Transverse colon (tissue), 4 donors: Measurements from ENCODE around the gene FAM217A. TPM values are rescaled to one million over a fixed set of nuclear protein-coding genes. Genes with fewer than 3 reads are reported as not detected.

Experiments
- DNase-seq: peaks from one replicate; pipeline ENCODE4 v3.0.0-alpha.2; 2019
- H3K27ac ChIP-seq, 4 donors: fragments of 200-600 bp; sonication (generic); 2 replicates each; pipeline ENCODE4 v1.5.1; 2016 to 2018; ENCODE audit warnings: inconsistent platforms in 4 of 4
- H3K27me3 ChIP-seq: fragments of 200-600 bp; sonication (generic); 2 replicates; pipeline ENCODE4 v1.5.1; 2017; ENCODE audit warnings: inconsistent platforms
- H3K36me3 ChIP-seq, 4 donors: fragments of 200-600 bp; sonication (generic); 2 replicates each; pipeline ENCODE4 v1.5.1; 2017 to 2019; ENCODE audit warnings: inconsistent platforms in 4 of 4
- H3K4me1 ChIP-seq, 4 donors: fragments of 200-600 bp; sonication (generic); 2 replicates each; pipeline ENCODE4 v1.5.1; 2017 to 2020; ENCODE audit warnings: inconsistent platforms in 4 of 4
- H3K4me3 ChIP-seq, 4 donors: fragments of 200-600 bp; sonication (generic); 1 replicate in 1 of 4; 2 replicates in 3 of 4; pipeline versions ENCODE4 v1.5.1 to v1.6.1; 2017 to 2019; ENCODE audit warnings: inconsistent platforms in 4 of 4
- H3K9me3 ChIP-seq, 2 donors: fragments of 200-600 bp; sonication (generic); 2 replicates each; pipeline ENCODE4 v1.5.1; 2017 to 2019; ENCODE audit warnings: inconsistent platforms in 2 of 2
- EP300 ChIP-seq: sonication (generic); formaldehyde crosslinking; IDR thresholded peaks from one replicate; pipeline ENCODE4 v1.6.1; 2017; ENCODE audit warnings: antibody characterized with exemption, low read depth
- POLR2A ChIP-seq: fragments of 450-650 bp; IDR thresholded peaks from one replicate; pipeline ENCODE4 v1.6.1; 2016; ENCODE audit warnings: antibody characterized with exemption, mild to moderate bottlenecking, moderate library complexity
- POLR2AphosphoS5 ChIP-seq, 3 donors: sonication (generic); formaldehyde crosslinking; IDR thresholded peaks; one replicate each; pipeline ENCODE4 v1.6.1; 2016; ENCODE audit warnings: antibody characterized with exemption in 3 of 3
- WGBS, 2 donors: methylation state at CpG; one replicate each; pipeline ENCODE4 v1.1.5; 2018; ENCODE audit warnings: low coverage in 1 of 2; 5-methylcytosine and 5-hydroxymethylcytosine counted together
- in situ Hi-C, 4 donors: fragments of 200-750 bp; cut with MboI; loops; one replicate each; pipeline versions ENCODE4 v1.15.0 to v1.15.1; 2017; ENCODE audit warnings: low sequenced_read_pairs in 3 of 4, low pct_ligation_motif_present in 1 of 4, low pct_unique_long_range_greater_than_20kb in 1 of 4
- intact Hi-C: fragments of 100-400 bp; cut with DNase I; formaldehyde crosslinking; loops from one replicate; pipeline ENCODE4 v1.15.1; 2023; ENCODE audit warnings: low total_unique reads
- total RNA-seq, 4 donors: library from RNA; depleted of rRNA; stranded (reverse); fragments of >200 nt; gene quantifications; one replicate each; pipeline ENCODE4 v1.1.0, GENCODE V29; 2016
- TF ChIP-seq, protein P1 (sequence below), 5 experiments: fragments of 200-600 bp in 3 of 5; fragments of 450-650 bp in 2 of 5; sonication (generic) in 3 of 5; IDR thresholded peaks; 1 replicate in 2 of 5; 2 replicates in 3 of 5; pipeline ENCODE4 v1.5.1; 2016 to 2017; ENCODE audit warnings: antibody characterized with exemption in 5 of 5, inconsistent platforms in 3 of 5, mild to moderate bottlenecking in 2 of 5, moderate library complexity in 1 of 5

FAM217A gene
- total RNA-seq, 4 donors from 2014 or later: not detected

DNA sequence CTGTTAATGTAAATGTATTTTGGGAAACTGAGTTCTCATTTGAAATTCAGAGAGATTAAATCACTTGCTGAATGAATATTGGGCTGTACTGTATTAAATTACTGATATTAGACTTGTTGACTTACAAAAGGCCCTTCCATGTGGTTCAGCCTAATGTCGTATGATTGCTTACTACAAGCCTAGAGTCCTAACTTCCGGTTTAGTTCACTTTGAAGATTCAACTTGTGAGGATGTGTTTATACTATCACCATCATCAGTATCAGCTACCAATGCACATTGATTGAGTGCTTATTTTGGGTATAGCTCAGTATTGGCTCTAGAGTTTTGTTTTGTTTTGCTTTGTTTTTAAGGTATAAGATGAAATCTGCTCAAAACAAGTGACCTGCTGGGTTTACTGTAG, 48.3 kb downstream of the FAM217A start:
- Histone ChIP-seq H3K9me3 (no peaks in the 10 kb centered on the region), H3K4me1 (peaks cover 0 to 53% (median 11%) of the 10 kb centered on the region in 4 donors), H3K27ac (no peak overlapping the region), H3K36me3 (peaks cover 0 to 12% (median 0%) of the 10 kb centered on the region in 4 donors), H3K4me3 (no peak overlapping the region), H3K27me3 (no peaks in the 10 kb centered on the region)
- no peak for DNase-seq
- TF ChIP-seq POLR2A (no peak), POLR2AphosphoS5 (IDR thresholded peaks at IDR 0.05) (no peak), EP300 (no peak)
- TF ChIP-seq, protein P1, sequence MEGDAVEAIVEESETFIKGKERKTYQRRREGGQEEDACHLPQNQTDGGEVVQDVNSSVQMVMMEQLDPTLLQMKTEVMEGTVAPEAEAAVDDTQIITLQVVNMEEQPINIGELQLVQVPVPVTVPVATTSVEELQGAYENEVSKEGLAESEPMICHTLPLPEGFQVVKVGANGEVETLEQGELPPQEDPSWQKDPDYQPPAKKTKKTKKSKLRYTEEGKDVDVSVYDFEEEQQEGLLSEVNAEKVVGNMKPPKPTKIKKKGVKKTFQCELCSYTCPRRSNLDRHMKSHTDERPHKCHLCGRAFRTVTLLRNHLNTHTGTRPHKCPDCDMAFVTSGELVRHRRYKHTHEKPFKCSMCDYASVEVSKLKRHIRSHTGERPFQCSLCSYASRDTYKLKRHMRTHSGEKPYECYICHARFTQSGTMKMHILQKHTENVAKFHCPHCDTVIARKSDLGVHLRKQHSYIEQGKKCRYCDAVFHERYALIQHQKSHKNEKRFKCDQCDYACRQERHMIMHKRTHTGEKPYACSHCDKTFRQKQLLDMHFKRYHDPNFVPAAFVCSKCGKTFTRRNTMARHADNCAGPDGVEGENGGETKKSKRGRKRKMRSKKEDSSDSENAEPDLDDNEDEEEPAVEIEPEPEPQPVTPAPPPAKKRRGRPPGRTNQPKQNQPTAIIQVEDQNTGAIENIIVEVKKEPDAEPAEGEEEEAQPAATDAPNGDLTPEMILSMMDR (IDR thresholded peaks at IDR 0.05): no peak
- WGBS, 2 donors: 71 to 83% methylated on average over 2 of the region's 2 CpGs
- in situ Hi-C loops: no loop called here
- intact Hi-C loops: loop anchor here (10.0 kb wide), 1 partner anchor 94 kb away; no protein-coding TSS in a partner anchor

DNA sequence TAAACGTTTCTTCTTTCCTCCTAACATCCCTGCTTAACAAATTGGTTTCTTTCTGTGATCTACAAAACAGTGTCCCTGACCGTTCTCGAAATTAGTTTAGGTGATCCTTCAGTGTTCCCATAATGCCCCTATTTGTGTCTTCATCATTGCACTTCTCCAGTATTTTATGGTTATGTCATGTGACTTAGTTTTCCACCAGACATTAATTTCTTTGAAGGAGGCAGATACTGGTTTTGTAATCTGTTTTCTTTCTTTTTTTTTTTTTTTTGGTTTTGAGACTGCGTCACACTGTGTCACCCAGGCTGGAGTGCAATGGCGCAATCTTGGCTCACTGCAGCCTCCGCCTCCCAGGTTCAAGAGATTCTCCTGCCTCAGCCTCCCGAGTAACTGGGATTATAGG, 49.2 kb downstream of the FAM217A start:
- Histone ChIP-seq H3K36me3 (peaks cover 0 to 12% (median 0%) of the 10 kb centered on the region in 4 donors), H3K4me1 (peaks cover 2 to 61% (median 11%) of the 10 kb centered on the region in 4 donors), H3K4me3 (no peak overlapping the region), H3K9me3 (no peaks in the 10 kb centered on the region), H3K27ac (no peak overlapping the region), H3K27me3 (no peaks in the 10 kb centered on the region)
- TF ChIP-seq POLR2A (no peak), POLR2AphosphoS5 (IDR thresholded peaks at IDR 0.05) (no peak), EP300 (no peak)
- TF ChIP-seq, protein P1 (IDR thresholded peaks at IDR 0.05): no peak
- 89 to 95% methylated on average over 3 to 7 of the region's 7 CpGs for WGBS, 2 donors
- DNase-seq: no peak
- intact Hi-C loops: loop anchor here (10.0 kb wide), 1 partner anchor 95 kb away; no protein-coding TSS in a partner anchor
- in situ Hi-C loops: no loop called here

DNA sequence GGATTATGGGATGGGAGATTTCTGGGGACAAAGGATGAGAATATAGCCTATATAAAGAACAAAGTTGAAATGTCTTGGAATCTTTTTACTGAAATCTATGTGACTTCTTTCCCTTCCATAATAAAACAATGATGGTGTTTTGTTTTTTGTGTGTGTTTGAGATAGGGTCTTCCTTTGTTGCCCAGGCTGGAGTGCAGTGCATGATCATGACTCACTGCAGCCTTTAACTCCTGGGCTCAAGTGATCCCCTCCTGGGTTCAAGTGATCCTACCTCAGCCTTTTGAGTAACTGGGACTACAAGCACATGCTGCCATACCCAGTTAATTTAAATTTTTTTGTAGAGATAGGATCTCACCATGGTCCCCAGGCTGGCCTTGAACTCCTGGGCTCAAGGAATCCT, 50.9 kb downstream of the FAM217A start:
- Histone ChIP-seq H3K4me1 (peaks cover 11 to 67% (median 20%) of the 10 kb centered on the region in 4 donors), H3K36me3 (peaks cover 0 to 11% (median 0%) of the 10 kb centered on the region in 4 donors), H3K27me3 (no peaks in the 10 kb centered on the region), H3K9me3 (no peaks in the 10 kb centered on the region), H3K4me3 (no peak overlapping the region), H3K27ac (no peak overlapping the region)
- TF ChIP-seq POLR2A (no peak), EP300 (no peak), POLR2AphosphoS5 (IDR thresholded peaks at IDR 0.05) (no peak)
- TF ChIP-seq, protein P1 (IDR thresholded peaks at IDR 0.05): no peak
- intact Hi-C loops: no loop called here
- in situ Hi-C loops: no loop called here
- no peak for DNase-seq

DNA sequence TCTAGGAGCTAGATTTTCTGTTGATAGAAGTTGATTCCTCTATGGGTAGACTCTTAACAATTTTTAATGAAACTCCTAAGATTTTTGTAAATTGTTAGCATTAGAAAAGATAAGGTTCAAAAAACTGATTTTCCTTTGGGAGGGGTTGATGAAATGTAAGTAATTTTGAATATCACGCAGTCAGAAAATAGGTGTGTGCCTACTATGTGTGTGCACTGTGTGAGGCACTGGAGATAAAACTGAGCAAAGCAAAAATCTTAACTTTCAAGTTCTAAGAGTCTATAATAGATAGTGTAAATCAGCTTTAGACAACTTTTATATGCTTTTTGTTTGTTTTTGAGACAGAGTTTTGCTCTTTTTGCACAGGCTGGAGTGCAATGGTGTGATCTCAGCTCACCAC, 53.3 kb downstream of the FAM217A start:
- TF ChIP-seq, protein P1 (IDR thresholded peaks at IDR 0.05): no peak
- TF ChIP-seq POLR2AphosphoS5 (IDR thresholded peaks at IDR 0.05): no peak
- no peak for TF ChIP-seq POLR2A
- TF ChIP-seq EP300: no peak
- peaks cover 15 to 61% (median 19%) of the 10 kb centered on the region in 4 donors for H3K4me1 ChIP-seq
- in situ Hi-C loops: no loop called here

More for the DNA sequence above, 53.3 kb downstream of the FAM217A start:
- no peaks in the 10 kb centered on the region for H3K27me3 ChIP-seq
- no peak for DNase-seq
- no peaks in the 10 kb centered on the region for H3K36me3 ChIP-seq
- no peak overlapping the region for H3K4me3 ChIP-seq
- 97 to 100% methylated on average over 1 of the region's 1 CpG for WGBS, 2 donors
- intact Hi-C loops: no loop called here
- no peak overlapping the region for H3K27ac ChIP-seq
- no peaks in the 10 kb centered on the region for H3K9me3 ChIP-seq
